Heart left ventricle (tissue), 16 donors: ENCODE data around the gene MATN1. TPM values are rescaled to one million over a fixed set of nuclear protein-coding genes. Genes with fewer than 3 reads are reported as not detected.

ENCODE experiments used
- ATAC-seq, 4 donors: fragments of 200-7000 bp; cut with Tn5 transposase; one replicate each; pipeline ENCODE4 v1.9.1; 2020 to 2022; ENCODE audit warnings: moderate library complexity in 4 of 4, mild to moderate bottlenecking in 3 of 4, moderate number of reproducible peaks in 1 of 4
- DNase-seq, 5 donors: peaks; one replicate each; pipeline ENCODE4 v3.0.0-alpha.2; 2020
- H3K27ac ChIP-seq, 12 donors: fragments of 200-600 bp; sonication (generic) in 4 of 12; one replicate each; pipeline versions ENCODE4 v1.5.0 to v1.8.0; 2016 to 2022; ENCODE audit warnings: mild to moderate bottlenecking in 2 of 12
- H3K27me3 ChIP-seq, 9 donors: fragments of 200-600 bp; sonication (generic) in 2 of 9; one replicate each; pipeline versions ENCODE4 v1.5.1 to v1.8.0; 2016 to 2022; ENCODE audit warnings: mild to moderate bottlenecking in 3 of 9
- H3K36me3 ChIP-seq, 9 donors: fragments of 200-600 bp; sonication (generic) in 2 of 9; one replicate each; pipeline versions ENCODE4 v1.5.0 to v1.8.0; 2018 to 2022; ENCODE audit warnings: mild to moderate bottlenecking in 2 of 9
- H3K4me1 ChIP-seq, 12 donors: fragments of 200-600 bp; sonication (generic) in 4 of 12; one replicate each; pipeline versions ENCODE4 v1.5.0 to v1.8.0; 2016 to 2022; ENCODE audit warnings: mild to moderate bottlenecking in 3 of 12
- H3K4me3 ChIP-seq, 12 donors: fragments of 200-600 bp; sonication (generic) in 4 of 12; one replicate each; pipeline versions ENCODE4 v1.5.0 to v1.8.0; 2017 to 2022; ENCODE audit warnings: mild to moderate bottlenecking in 9 of 12, moderate library complexity in 4 of 12
- H3K9me3 ChIP-seq, 12 donors: fragments of 200-600 bp; sonication (generic) in 4 of 12; one replicate each; pipeline versions ENCODE4 v1.5.0 to v1.8.0; 2016 to 2022; ENCODE audit warnings: mild to moderate bottlenecking in 1 of 12
- CTCF ChIP-seq, 12 donors: fragments of 200-600 bp; sonication (generic) in 4 of 12; IDR thresholded peaks; one replicate each; pipeline versions ENCODE4 v1.5.0 to v1.8.0; 2018 to 2022; ENCODE audit warnings: antibody characterized with exemption in 12 of 12, mild to moderate bottlenecking in 5 of 12
- POLR2A ChIP-seq, 2 donors: fragments of 450-650 bp; IDR thresholded peaks; one replicate each; pipeline ENCODE4 v1.6.1; 2017; ENCODE audit warnings: antibody characterized with exemption in 2 of 2, mild to moderate bottlenecking in 2 of 2, moderate library complexity in 2 of 2
- WGBS, 4 donors: extraction: QIAGEN DNeasy Blood & Tissue Kit in 2 of 4; methylation state at CpG; one replicate each; pipeline versions ENCODE4 v1.1.5 to v1.1.7; 2013 to 2018; 5-methylcytosine and 5-hydroxymethylcytosine counted together
- intact Hi-C, 10 donors: fragments of 100-400 bp; cut with DNase I; formaldehyde crosslinking; loops; one replicate each; pipeline versions ENCODE4 v1.11.1 to v1.14.2; 2022
- polyA plus RNA-seq, 2 donors: library from polyadenylated mRNA; stranded (reverse); fragments of 200-250 nt; gene quantifications; one replicate each; pipeline ENCODE4 v1.2.3, GENCODE V29; 2013
- total RNA-seq, 9 donors: library from RNA; depleted of rRNA in 2 of 9; stranded (reverse); fragments of >200 nt in 2 of 9; fragmentation: NEBNext Ultra II Directional in 3 of 9; extraction: Animal tissue kit (Norgen Biotek cat#: 25700) in 3 of 9; gene quantifications; one replicate each; pipeline versions ENCODE4 v1.1.0 to v1.2.4, GENCODE V29; 2016 to 2023
- donor health status: ischemic (EF 13 %, LVEDD 7.1; RV severe dilation, severe dysfunction).
- donor health status: healthy with polysubstance abuse.
- donor health status: DM: no; HTN: yes; CAD: no.
- donor health status: DM: no; HTN: no; CAD: no.
- donor health status: ischemic (EF 25% LVEDD 6.9; RV normal size, moderate dysfunction).
- donor health status: ischemic (EF 25% LVEDD 5.7; RV mildly dilated, moderate dysfunction).
- donor health status: healthy.
- donor health status: DM: yes; HTN: yes; CAD: no.
- donor health status: ischemic (EF 35%, LVEDD 5.7; RV mildly dilated, moderate dysfunction).
- donor health status: nonischemic (EF 11% LVEDD 7.7; RV severe dilation, severe dysfunction).
- donor health status: DM: yes; HTN: yes; CAD: no.
- donor health status: PGD.
- donor health status: ischemic (EF 29% LVEDD 5.4; RV normal size, mild dysfunction).
- donor health status: nonischemic (EF 23%, LVEDD 6.1; RV moderate dilation, normal function).

The MATN1 gene
- total and polyA plus RNA-seq, 11 donors, result 0.67 TPM; not detected in 10

- Histone ChIP-seq H3K27me3 (peaks cover 0 to 10% (median 0%) of the 10 kb centered on the region in 9 donors), H3K4me1 (no peaks in the 10 kb centered on the region), H3K27ac (no peak overlapping the region), H3K36me3 (no peaks in the 10 kb centered on the region), H3K9me3 (peaks cover 0 to 27% (median 4%) of the 10 kb centered on the region in 12 donors), H3K4me3 (no peak overlapping the region)
- 64 to 92% (median 77%) methylated on average over 3 of the region's 3 CpGs for WGBS, 4 donors
- TF ChIP-seq POLR2A (IDR thresholded peaks at IDR 0.05), result no peak
- TF ChIP-seq CTCF (IDR thresholded peaks at IDR 0.05), result no peak
- intact Hi-C loops, result no loop called here
- ATAC-seq (no peak), DNase-seq (no peak)
Measured at GRCh38 chr1:30673395-30673794, 50.0 kb downstream of the MATN1 start.

- H3K36me3 ChIP-seq, result no peaks in the 10 kb centered on the region
- peaks cover 0 to 6% (median 0%) of the 10 kb centered on the region in 9 donors for H3K27me3 ChIP-seq
- peaks cover 0 to 27% (median 4%) of the 10 kb centered on the region in 12 donors for H3K9me3 ChIP-seq
- H3K4me1 ChIP-seq, result no peaks in the 10 kb centered on the region
- DNase-seq, result no peak
- TF ChIP-seq POLR2A (IDR thresholded peaks at IDR 0.05) (no peak), CTCF (IDR thresholded peaks at IDR 0.05) (no peak)
- WGBS, 4 donors, result 80 to 91% (median 85%) methylated on average over 1 of the region's 1 CpG
- no peak overlapping the region for H3K27ac ChIP-seq
- ATAC-seq, result no peak
- intact Hi-C loops, result no loop called here
- H3K4me3 ChIP-seq, result no peak overlapping the region
Measured at GRCh38 chr1:30672661-30673060, 50.7 kb downstream of the MATN1 start.

GRCh38 chr1:30670240-30671060 lies 52.9 kb downstream of the MATN1 start:
- Histone ChIP-seq H3K36me3 (no peaks in the 10 kb centered on the region), H3K9me3 (peaks cover 0 to 17% (median 4%) of the 10 kb centered on the region in 12 donors), H3K27me3 (peaks cover 0 to 2% (median 0%) of the 10 kb centered on the region in 9 donors), H3K4me1 (no peaks in the 10 kb centered on the region), H3K27ac (peak overlapping the region in 1 of 12 donors; percentile 60), H3K4me3 (no peak overlapping the region)
- WGBS, 4 donors, result 63 to 72% (median 67%) methylated on average over 8 to 9 of the region's 9 CpGs
- peak in 1 of 5 donors; percentile 4 for DNase-seq
- TF ChIP-seq POLR2A (IDR thresholded peaks at IDR 0.05), result no peak
- no peak for TF ChIP-seq CTCF (IDR thresholded peaks at IDR 0.05)
- ATAC-seq, result no peak
- intact Hi-C loops, result no loop called here

GRCh38 chr1:30668546-30669327 lies 54.6 kb downstream of the MATN1 start:
- H3K4me3 ChIP-seq, result no peak overlapping the region
- DNase-seq, result peak in 1 of 5 donors; percentile 33
- intact Hi-C loops, result no loop called here

More at GRCh38 chr1:30668546-30669327, 54.6 kb downstream of the MATN1 start:
- Histone ChIP-seq H3K27me3 (peaks cover 0 to 2% (median 0%) of the 10 kb centered on the region in 9 donors), H3K4me1 (no peaks in the 10 kb centered on the region), H3K36me3 (no peaks in the 10 kb centered on the region), H3K27ac (peak overlapping the region in 1 of 12 donors; percentile 3), H3K9me3 (peaks cover 0 to 10% (median 3%) of the 10 kb centered on the region in 12 donors)
- 83 to 94% (median 92%) methylated on average over 6 of the region's 6 CpGs for WGBS, 4 donors
- TF ChIP-seq POLR2A (IDR thresholded peaks at IDR 0.05) (no peak), CTCF (IDR thresholded peaks at IDR 0.05) (no peak)
- ATAC-seq, result no peak
